Jurkat, Clone E6-1 (cell line): ENCODE results near the gene CCBE1.
A peak's percentile ranks its signal among the peaks of the same experiment; 100 is the strongest.

ENCODE experiments used
- DNase-seq: peaks from one replicate; pipeline ENCODE4 v3.0.0-alpha.2; 2011; ENCODE audit warnings: low read depth, low spot score
- H3K4me3 ChIP-seq: 2 replicates; pipeline ENCODE4 v1.5.1; 2011; ENCODE audit warnings: mild to moderate bottlenecking, low read length, control low read depth, moderate library complexity

Gene CCBE1

DNA sequence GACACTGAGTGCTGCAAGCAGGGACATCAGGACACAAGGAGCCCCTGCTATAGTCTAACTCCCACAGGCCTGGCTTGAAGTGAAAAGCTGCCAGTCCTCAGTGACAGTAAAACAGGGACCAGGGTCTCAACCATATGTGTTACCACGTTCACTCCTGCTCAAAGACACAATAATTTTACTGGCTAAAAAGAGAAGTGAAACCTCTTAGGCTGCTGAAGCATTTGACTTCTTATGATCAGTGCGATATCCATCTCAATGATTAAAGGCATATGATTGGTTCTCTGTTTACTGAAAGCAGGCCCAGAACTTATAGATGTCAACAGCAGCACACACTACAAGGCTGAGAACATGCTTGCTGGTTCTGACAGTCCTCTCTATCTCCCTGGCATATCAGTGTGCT, 208.3 kb downstream of the CCBE1 start:
- no peak overlapping the region for H3K4me3 ChIP-seq
- DNase-seq: no peak

DNA sequence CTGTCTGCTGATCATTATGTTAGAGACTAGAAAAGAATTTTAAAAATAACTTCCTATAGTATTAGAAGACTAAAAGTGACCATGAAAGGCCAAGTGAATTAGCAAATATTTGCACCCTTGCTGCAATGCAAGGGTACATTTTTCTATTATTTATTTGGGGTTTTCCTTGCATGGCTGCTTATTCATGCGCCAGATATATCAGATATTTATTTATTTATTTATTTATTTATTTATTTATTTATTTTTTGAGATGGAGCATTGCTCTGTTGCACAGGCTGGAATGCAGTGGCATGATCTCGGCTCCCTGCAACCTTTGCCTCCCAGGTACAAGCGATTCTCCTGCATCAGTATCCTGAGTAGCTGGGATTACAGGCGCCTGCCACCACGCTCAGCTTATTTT, 211.8 kb downstream of the CCBE1 start:
- no peak for DNase-seq
- H3K4me3 ChIP-seq: no peak overlapping the region

DNA sequence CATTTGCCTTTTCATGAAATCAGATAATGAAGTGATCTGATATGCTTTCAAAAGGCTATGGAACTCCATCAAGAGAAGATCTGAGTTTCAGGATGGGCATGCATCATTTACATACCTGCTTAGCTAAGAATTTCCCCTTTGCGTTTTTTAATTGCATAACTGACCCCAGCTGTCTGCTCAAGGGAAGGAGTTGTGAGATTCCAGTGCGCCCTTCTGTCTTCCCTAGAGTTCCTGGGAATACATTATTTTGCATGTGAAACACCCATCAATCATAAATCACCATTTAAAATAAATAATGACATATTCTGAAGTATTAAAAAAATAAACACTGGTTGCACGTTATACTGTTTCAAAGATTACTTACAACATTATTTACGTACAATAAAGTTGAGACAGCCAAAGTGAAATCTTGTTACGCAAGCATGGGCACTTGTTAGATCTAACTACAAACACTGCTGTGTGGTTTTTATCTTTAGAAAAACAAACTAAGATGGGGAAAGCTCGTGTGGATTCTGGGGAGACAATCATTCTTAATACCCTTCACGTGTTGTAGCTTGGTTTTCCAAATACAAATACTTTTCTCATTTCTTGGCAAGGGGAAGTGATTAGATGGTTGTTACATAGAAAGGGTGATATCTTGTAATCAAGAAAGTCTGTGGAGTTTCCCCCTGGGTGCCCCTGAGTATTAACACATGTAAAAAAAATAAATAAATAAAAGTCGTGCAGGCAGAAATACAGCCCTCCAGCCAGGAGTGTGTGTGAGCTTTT, 212.5 kb downstream of the CCBE1 start:
- no peak for DNase-seq

DNA sequence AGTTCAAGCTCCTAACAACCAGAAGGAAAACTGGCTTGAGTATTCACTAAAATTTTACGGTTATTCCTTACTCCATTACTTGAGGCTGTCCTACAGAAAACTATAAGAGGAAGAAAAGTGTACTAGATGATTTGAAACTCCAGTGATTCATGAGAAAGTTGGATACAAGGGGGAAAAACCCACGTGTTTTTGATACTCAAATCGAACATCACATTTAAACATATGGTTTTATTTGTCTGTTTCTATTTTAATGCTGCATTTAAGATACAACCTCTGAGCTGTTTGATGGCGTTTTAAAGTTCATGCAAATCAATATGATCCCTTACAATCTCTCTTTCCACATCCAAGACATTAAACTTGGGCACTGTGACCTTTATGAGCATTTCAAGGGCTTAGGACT, 213.1 kb downstream of the CCBE1 start:
- no peak for DNase-seq
- H3K4me3 ChIP-seq: no peak overlapping the region

More for the DNA sequence above, 212.5 kb downstream of the CCBE1 start:
- H3K4me3 ChIP-seq: no peak overlapping the region

DNA sequence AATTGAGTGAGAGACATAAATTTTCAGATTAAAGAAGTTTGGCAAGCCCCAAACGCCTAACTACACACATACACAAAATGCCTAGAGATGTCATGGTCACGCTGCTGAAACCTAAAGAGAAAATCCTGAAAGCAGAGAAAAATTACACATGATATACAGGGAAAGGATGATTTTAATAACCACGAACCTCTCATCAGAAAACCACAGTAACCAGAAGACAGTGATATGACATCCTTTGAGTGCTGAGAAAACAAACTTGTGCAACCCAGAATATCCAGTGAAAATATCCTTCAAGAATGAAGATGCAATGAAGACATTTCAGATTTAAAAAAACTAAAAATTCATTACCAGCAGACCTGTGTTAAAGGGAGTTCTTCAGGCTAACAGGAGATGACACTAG, 215.8 kb downstream of the CCBE1 start:
- H3K4me3 ChIP-seq: no peak overlapping the region
- DNase-seq: no peak

GRCh38 chr18:59479776-59480175, 217.4 kb downstream of the CCBE1 start:
- H3K4me3 ChIP-seq: no peak overlapping the region
- DNase-seq: no peak

- DNase-seq: peak; percentile 78
- H3K4me3 ChIP-seq: no peak overlapping the region
Measured at GRCh38 chr18:59478591-59478990, 218.6 kb downstream of the CCBE1 start.

DNA sequence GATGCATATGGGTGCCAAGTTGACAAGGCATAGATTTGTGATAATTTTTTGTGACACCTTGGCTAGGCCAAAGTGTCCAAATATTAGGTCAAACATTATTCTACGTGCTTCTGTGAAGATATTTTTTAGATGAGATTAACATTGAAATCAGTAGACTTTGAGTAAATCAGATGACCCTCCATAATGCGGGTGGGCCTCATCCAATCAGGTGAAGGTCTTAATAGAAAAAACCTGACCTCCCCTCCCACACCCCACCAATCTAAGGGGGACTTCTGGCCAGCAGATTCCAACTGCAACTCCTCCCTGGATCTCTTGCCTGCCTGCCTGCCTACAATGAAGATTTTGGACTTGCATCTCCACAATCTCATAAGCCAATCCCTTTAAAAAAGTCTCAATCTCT, 219.4 kb downstream of the CCBE1 start:
- DNase-seq: no peak
- no peak overlapping the region for H3K4me3 ChIP-seq

GRCh38 chr18:59470561-59471121, 226.6 kb downstream of the CCBE1 start:
- no peak for DNase-seq
- H3K4me3 ChIP-seq: no peak overlapping the region

DNA sequence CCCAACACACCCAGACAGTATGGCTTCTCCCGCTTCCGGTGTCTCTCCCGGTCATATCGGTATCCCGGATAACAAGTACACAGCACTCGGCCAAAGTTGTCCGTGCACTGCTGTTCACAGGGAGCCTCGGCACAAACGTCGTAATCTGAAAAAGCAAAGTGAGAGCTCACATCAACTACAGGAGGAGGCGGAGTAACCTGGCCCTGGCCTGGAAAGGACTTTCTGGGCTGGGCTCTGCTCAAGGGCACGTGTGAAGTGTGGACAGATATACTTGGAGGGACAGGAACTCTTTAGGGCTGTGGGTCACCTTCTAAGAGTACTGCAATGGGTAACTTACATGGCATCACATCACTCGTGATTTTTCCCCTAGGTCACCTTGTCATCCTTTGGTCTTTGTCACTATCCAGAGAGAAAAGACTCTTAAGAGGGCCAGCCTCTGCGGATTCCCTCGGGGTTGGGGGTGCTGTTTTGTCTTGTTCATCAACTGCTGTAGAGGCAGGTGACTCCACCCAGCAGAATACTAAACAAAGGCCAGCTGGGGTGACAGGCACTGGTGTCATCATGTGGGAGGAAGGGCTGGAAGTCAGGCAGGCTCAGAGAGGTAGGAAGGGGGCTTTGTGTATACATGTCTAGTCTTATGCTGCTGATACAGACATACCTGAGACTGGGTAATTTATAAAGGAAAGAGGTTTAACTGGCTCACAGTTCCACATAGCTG, 227.6 kb downstream of the CCBE1 start:
- H3K4me3 ChIP-seq: no peak overlapping the region
- no peak for DNase-seq

DNA sequence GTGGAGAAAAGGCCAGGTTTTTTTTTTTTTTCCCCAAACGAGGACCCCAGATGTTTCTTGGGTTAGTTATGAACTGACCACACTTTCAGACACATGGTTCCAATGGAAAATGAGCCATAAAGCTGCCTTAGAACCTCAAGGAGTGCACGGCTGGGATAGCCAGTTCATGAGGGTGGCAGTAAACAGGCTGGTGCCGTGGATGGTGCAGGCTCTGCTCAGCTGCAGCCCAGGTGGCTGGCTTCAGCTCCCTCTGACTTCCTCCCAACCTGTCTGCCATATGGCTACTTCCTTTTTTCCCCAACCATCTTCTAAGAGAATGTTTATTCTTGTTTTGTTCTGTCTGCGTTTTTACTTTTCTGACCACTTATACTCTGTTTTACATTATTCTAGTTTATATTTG, 228.4 kb downstream of the CCBE1 start:
- no peak for DNase-seq
- H3K4me3 ChIP-seq: no peak overlapping the region

DNA sequence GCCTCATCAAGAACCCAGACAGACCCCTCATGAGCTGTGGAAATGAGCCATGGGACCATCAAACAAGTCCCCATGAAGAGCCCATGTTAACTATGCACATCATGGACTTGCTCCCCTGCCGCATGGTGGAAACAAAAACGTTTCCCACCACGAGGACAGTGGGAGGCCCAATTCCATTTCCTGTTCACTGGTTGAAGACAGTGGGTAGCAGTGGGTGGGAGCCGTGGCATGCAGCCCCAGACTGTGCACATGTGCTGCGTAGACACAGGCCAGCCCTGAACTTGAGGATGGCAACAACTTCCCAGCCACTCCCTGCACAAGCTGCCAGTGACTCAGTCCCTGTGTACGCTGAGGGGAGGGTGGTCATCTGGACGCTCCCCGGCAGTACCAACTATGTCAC, 229.7 kb downstream of the CCBE1 start:
- no peak for DNase-seq
- no peak overlapping the region for H3K4me3 ChIP-seq

DNA sequence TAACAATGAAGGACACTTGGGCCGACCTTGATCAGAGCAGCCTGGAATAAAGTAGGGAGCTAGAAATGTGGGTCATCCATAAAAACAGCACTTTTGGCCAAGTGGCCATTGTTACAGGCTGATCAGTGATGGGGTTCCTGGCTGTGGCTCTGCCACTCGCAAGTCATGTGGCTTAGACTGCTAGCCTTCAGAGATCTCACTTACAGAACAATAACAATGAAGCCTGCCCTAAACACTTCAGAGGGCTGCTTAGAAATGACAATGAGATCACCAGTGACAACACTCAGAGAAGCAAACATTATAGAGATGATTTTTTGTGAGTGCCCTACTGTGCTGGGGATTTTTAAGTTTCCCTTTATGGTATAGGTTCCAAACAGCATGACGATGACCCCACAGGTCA, 230.2 kb downstream of the CCBE1 start:
- no peak overlapping the region for H3K4me3 ChIP-seq
- no peak for DNase-seq

DNA sequence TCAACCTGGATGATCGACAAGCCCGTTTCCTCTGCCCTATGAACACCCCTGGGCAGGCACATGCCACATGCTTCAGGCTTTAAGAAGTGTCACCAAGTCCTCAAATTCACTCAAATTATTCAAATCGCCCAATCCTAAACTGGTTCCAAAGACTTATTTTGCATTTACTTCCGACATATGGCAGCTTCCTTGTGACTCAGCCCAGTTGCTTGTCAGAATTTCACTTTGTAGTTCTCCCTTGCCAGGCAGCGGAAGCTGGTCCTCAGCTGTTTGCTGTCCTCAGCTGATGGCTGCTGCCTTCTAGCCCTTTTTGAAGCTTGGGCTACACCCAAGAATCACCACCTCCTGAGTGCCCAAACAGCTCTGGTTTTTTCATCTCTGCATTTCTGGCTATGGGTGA, 232.7 kb downstream of the CCBE1 start:
- DNase-seq: no peak

GRCh38 chr18:59461171-59461570, 236.1 kb downstream of the CCBE1 start:
- H3K4me3 ChIP-seq: no peak overlapping the region
- no peak for DNase-seq

More for the DNA sequence above, 232.7 kb downstream of the CCBE1 start:
- H3K4me3 ChIP-seq: no peak overlapping the region

DNA sequence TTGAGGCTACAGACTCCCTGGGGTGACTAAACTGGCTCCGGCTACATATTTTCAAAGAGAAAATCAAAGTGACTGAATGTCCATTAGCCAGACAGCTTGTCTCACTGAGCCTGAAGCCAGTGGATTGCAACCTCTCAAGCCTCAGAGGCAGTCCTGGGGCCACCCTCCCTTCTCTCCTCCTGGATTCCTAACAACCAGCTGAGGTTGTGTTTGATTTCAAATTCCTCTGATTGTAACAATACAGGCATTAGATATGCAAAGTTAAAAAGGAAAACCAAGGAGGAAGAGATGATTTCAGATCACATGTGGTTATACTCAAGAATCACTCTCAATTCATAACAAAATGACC, 237.2 kb downstream of the CCBE1 start:
- DNase-seq: no peak
- no peak overlapping the region for H3K4me3 ChIP-seq

GRCh38 chr18:59459369-59460071, 237.7 kb downstream of the CCBE1 start:
- peak; percentile 16 for DNase-seq
- no peak overlapping the region for H3K4me3 ChIP-seq

DNA sequence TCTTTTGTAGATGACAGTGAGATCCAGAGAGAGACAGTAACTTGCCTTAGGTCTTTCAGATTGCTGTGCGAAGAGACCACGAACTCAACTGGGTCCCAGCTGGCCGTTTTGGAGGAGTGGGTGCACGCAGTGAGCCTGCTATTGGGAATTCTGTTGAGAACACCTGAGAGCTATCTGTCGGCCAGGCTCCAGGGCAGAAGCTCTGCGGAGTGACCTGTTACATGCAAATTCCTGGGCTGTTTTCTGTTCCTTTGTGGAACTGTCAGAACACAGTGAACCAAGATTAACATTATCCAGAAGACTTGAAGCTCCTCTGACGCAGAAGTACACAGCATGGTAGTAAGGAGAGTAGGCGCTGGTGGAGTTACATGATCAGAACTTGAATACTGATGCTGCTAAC, 238.6 kb downstream of the CCBE1 start:
- DNase-seq: no peak

GRCh38 chr18:59456657-59457056, 240.6 kb downstream of the CCBE1 start:
- no peak for DNase-seq
- no peak overlapping the region for H3K4me3 ChIP-seq

More for the DNA sequence above, 238.6 kb downstream of the CCBE1 start:
- no peak overlapping the region for H3K4me3 ChIP-seq

DNA sequence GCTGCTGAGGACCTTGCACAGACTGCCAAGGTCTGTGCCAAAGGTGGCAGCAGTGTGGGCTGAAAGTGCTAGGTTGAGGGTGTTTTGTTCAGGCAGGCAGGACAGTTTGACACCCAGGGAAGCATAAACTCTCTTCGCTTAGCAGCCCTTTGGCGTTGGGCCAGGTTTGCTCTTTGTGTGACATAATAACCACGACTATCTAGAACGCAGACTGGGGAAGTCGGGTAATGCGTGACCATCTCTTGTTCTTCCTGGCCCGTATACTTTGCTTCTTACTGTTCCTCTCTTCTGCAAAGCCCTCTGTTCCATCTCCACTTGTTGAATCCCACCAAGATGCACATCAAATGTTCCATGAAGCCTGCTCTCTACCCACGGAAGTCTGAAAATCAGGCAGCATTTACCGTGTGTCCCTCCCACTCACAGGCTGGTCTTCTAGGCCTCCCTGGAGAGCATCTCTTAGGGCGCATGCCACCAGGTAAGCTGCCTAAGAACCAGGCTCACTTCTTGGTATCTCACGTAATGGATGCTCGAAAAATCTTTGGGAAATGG, 241.4 kb downstream of the CCBE1 start:
- H3K4me3 ChIP-seq: no peak overlapping the region
- DNase-seq: peak; percentile 26
